Activated CD4-positive, alpha-beta memory T cell treated with anti-CD3 and anti-CD28 coated beads, Interleukin-2, amount 10 ng/mL, durations not matched to agents 7 days and 5 days (primary cell): Measurements from ENCODE around the gene CKS2. TPM values are rescaled to one million over a fixed set of nuclear protein-coding genes. Genes with fewer than 3 reads are reported as not detected.

Experiments used
- CTCF ChIA-PET: fragments of 350-600 bp; sonication (Branson Sonifier 250); formaldehyde crosslinking; loops from one replicate; lab custom pipeline; 2021; ENCODE audit warnings: antibody characterized with exemption, inconsistent platforms; lab: Charles Lee
- POLR2A ChIA-PET: fragments of 350-600 bp; sonication (Branson Sonifier 250); formaldehyde crosslinking; loops from one replicate; lab custom pipeline; 2021; ENCODE audit warnings: antibody characterized with exemption; lab: Charles Lee
- DNase-seq: peaks from one replicate; pipeline ENCODE4 v3.0.0-alpha.2; 2020
- H3K27ac Mint-ChIP-seq: one replicate; pipeline ENCODE4 v1.8.0; 2021; ENCODE audit warnings: mild to moderate bottlenecking, mixed read lengths
- H3K27me3 Mint-ChIP-seq: one replicate; pipeline ENCODE4 v1.8.0; 2021; ENCODE audit warnings: mixed read lengths
- H3K36me3 Mint-ChIP-seq: one replicate; pipeline ENCODE4 v1.8.0; 2021; ENCODE audit warnings: low read depth, mixed read lengths
- H3K4me1 Mint-ChIP-seq: one replicate; pipeline ENCODE4 v1.8.0; 2021; ENCODE audit warnings: mixed read lengths
- H3K4me3 Mint-ChIP-seq: one replicate; pipeline ENCODE4 v1.8.0; 2021; ENCODE audit warnings: mild to moderate bottlenecking, mixed read lengths
- H3K9me3 Mint-ChIP-seq: one replicate; pipeline ENCODE4 v1.8.0; 2021; ENCODE audit warnings: mixed read lengths
- total RNA-seq, 2 experiments: library from RNA; stranded (reverse); gene quantifications; one replicate each; pipeline ENCODE4 v1.2.3, GENCODE V29; 2021

Gene CKS2
- total RNA-seq, 2 experiments from 2014 or later, result 175 to 180 TPM

DNA sequence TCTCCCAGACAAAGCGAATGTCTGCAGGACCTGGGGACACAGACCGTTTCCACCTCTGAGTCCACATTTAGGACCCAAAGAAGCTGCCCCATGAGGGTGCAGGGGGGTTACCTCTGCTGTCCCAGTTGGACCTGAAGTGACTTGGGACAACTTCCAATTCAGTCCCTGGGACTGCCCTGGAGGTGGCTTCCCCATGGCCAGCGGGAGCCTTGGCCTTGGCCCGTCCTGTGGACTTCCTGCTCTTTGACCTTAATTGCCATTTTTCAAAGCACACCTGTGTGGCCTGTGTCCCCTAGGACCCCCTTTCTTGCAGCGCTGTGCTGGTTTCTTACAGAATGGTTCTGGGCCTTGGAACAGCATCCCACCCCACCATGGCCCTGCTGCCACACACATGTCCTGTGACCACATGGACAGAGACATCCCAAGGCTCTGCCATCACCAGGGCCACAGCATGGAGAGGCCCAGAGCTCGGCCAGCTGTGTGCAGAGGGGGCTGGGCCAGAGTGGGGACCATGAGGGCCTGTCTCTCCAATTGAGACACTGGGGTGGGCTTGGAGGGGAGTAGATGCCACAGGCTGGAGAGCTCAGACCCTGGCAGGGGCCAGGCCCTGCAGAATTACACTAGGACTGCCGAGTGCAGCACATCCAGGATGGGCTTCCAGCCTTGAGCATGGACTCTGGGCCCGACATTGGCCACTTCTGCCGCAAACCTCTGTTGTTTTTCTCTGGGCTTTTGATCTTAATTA lies 53.1 kb downstream of the CKS2 start:
- POLR2A ChIA-PET, result no interaction called here

GRCh38 chr9:89364666-89365531 lies 53.9 kb downstream of the CKS2 start:
- Mint-ChIP-seq H3K36me3 (peaks cover 23% of the 10 kb centered on the region), H3K9me3 (no peaks in the 10 kb centered on the region), H3K4me1 (peaks cover 13% of the 10 kb centered on the region), H3K4me3 (no peak overlapping the region), H3K27ac (peak overlapping the region; percentile 14), H3K27me3 (no peaks in the 10 kb centered on the region)
- CTCF ChIA-PET, result no interaction called here
- POLR2A ChIA-PET, result interaction anchor here (1.4 kb wide), 1 partner anchor 7 kb away, joined by 4 read pairs; no protein-coding TSS in a partner anchor
- DNase-seq, result no peak

More for the DNA sequence above, 53.1 kb downstream of the CKS2 start:
- peaks cover 28% of the 10 kb centered on the region for H3K36me3 Mint-ChIP-seq
- H3K27me3 Mint-ChIP-seq, result no peaks in the 10 kb centered on the region
- CTCF ChIA-PET, result interaction anchor here (1.5 kb wide), 1 partner anchor 12 kb away, joined by 4 read pairs; no protein-coding TSS in a partner anchor
- no peak for DNase-seq
- H3K9me3 Mint-ChIP-seq, result no peaks in the 10 kb centered on the region
- H3K27ac Mint-ChIP-seq, result peak overlapping the region; percentile 14
- H3K4me3 Mint-ChIP-seq, result no peak overlapping the region
- peaks cover 16% of the 10 kb centered on the region for H3K4me1 Mint-ChIP-seq

- CTCF ChIA-PET, result no interaction called here
- POLR2A ChIA-PET, result interaction anchor here (1.4 kb wide), 1 partner anchor 8 kb away, joined by 4 read pairs; no protein-coding TSS in a partner anchor
- Mint-ChIP-seq H3K27me3 (no peaks in the 10 kb centered on the region), H3K9me3 (no peaks in the 10 kb centered on the region), H3K4me1 (peaks cover 7% of the 10 kb centered on the region), H3K4me3 (no peak overlapping the region), H3K36me3 (peaks cover 17% of the 10 kb centered on the region), H3K27ac (no peak overlapping the region)
- no peak for DNase-seq
These were observed 54.5 kb downstream of the CKS2 start for GRCh38 chr9:89365532-89365912.

Other genes starting within 250 kb of the CKS2 start
- gene SHC3, start 132.4 kb upstream of the CKS2 start, total RNA-seq, result not detected
- 10 to 100 TPM; 35.2 to 35.7 TPM for gene SECISBP2, start 7.3 kb downstream of the CKS2 start, total RNA-seq
- 100 to 1,000 TPM; 339 to 350 TPM for gene SEMA4D, start 186.9 kb downstream of the CKS2 start, total RNA-seq